AG04449 (cell line): ENCODE measurements around the gene DUSP15.
A peak's percentile ranks its signal among the peaks of the same experiment; 100 is the strongest.

Experiments
- CTCF ChIA-PET: fragments of 350-600 bp; formaldehyde crosslinking; extraction: SDS; loops from one replicate; lab custom pipeline; 2021; ENCODE audit warnings: antibody characterized with exemption; lab: Yijun Ruan, JAX
- POLR2A ChIA-PET: fragments of 400-600, 350-600 bp; formaldehyde crosslinking; extraction: SDS; loops from one replicate; lab custom pipeline; 2020; ENCODE audit warnings: antibody characterized with exemption, inconsistent platforms; lab: Yijun Ruan, JAX
- DNase-seq: peaks from one replicate; pipeline ENCODE4 v3.0.0-alpha.2; 2010; ENCODE audit warnings: low read depth, low spot score
- H3K4me3 ChIP-seq: 2 replicates; pipeline ENCODE4 v1.5.1; 2011; ENCODE audit warnings: low read depth, mild to moderate bottlenecking, control low read depth, low read length
- CTCF ChIP-seq: IDR thresholded peaks from one replicate; pipeline ENCODE4 v1.5.1; 2011; ENCODE audit warnings: mild to moderate bottlenecking, moderate library complexity, low read length, control low read depth, inconsistent platforms; ENCODE audit not compliant: insufficient read depth; ENCODE audit errors: missing control alignments

The DUSP15 gene

GRCh38 chr20:31879143-31879987 lies 9.0 kb upstream of the DUSP15 start:
- DNase-seq = peak; percentile 37
- H3K4me3 ChIP-seq = peak overlapping the region; percentile 74
- TF ChIP-seq CTCF = no peak
- POLR2A ChIA-PET = interaction anchor here (1.7 kb wide), 1 partner anchor 73 kb away, joined by 4 read pairs; the partner anchor contains the start of gene PDRG1
- CTCF ChIA-PET = interaction anchor here (0.7 to 3.2 kb wide), 8 partner anchors 14 to 152 kb away, joined by 3 to 13 read pairs (median 3); partner anchors contain the start of gene PDRG1

- CTCF ChIA-PET = interaction anchor here (0.8 kb wide), 1 partner anchor 24 kb away, joined by 4 read pairs; no protein-coding TSS in a partner anchor
- POLR2A ChIA-PET = no interaction called here
- DNase-seq = no peak
- no peak overlapping the region for H3K4me3 ChIP-seq
- no peak for TF ChIP-seq CTCF
These were observed 7.4 kb upstream of the DUSP15 start for GRCh38 chr20:31877684-31878083.

- no peak overlapping the region for H3K4me3 ChIP-seq
- no peak for TF ChIP-seq CTCF
- no peak for DNase-seq
- ChIA-PET CTCF (interaction anchor here (0.7 kb wide), 1 partner anchor 253 kb away, joined by 3 read pairs; no protein-coding TSS in a partner anchor), POLR2A (no interaction called here)
These were observed 5.3 kb upstream of the DUSP15 start for GRCh38 chr20:31875671-31876070.

GRCh38 chr20:31872406-31872805 lies 2.1 kb upstream of the DUSP15 start:
- TF ChIP-seq CTCF = no peak
- no peak overlapping the region for H3K4me3 ChIP-seq
- POLR2A ChIA-PET = no interaction called here
- CTCF ChIA-PET = interaction anchor here (0.7 to 3.3 kb wide), 8 partner anchors 9 to 220 kb away, joined by 3 to 18 read pairs (median 4); partner anchors contain the start of gene FOXS1
- DNase-seq = no peak

GRCh38 chr20:31871618-31871954 lies 1.3 kb upstream of the DUSP15 start:
- no peak for DNase-seq
- ChIA-PET POLR2A (no interaction called here), CTCF (interaction anchor here (1.0 to 3.3 kb wide), 6 partner anchors 16 to 221 kb away, joined by 3 to 18 read pairs (median 4); partner anchors contain the start of gene FOXS1)
- TF ChIP-seq CTCF = no peak
- no peak overlapping the region for H3K4me3 ChIP-seq
